K562 (cell line): ENCODE data around the gene ZNF474. TPM values are rescaled to one million over a fixed set of nuclear protein-coding genes. Genes with fewer than 3 reads are reported as not detected.

Experiments
- ATAC-seq: fragments of 200-7000 bp; cut with Tn5 transposase; 3 replicates; pipeline ENCODE4 v1.9.1; 2020; ENCODE audit warnings: moderate library complexity
- BruUV-seq: library from RNA; stranded (reverse); fragments of 400-500 nt; replicated peaks from 2 replicates; lab custom pipeline; 2021; lab: Mats Ljungman, UMichigan
- CTCF ChIA-PET: fragments of 300-600 bp; formaldehyde crosslinking; extraction: SDS; loops from one replicate; lab custom pipeline; 2021; ENCODE audit warnings: low intra/inter-chr PET ratio; lab: Yijun Ruan, JAX
- POLR2A ChIA-PET: fragments of 300-600, 350-650 bp; sonication (Branson Sonifier 250); formaldehyde crosslinking; extraction: SDS; loops from one replicate; lab custom pipeline; 2021; ENCODE audit warnings: antibody characterized with exemption, inconsistent platforms; lab: Yijun Ruan, JAX
- DNase-seq, 4 experiments: peaks; one replicate each; pipeline versions ENCODE4 v3.0.0 to v3.0.0-alpha.2; 2011 to 2018; ENCODE audit warnings: low spot score in 3 of 4, mixed read lengths in 3 of 4; ENCODE audit errors: extremely low read depth in 1 of 4
- FAIRE-seq: peaks from 2 replicates; lab custom pipeline; 2011; peaks lifted over from hg19 to GRCh38; lab: Jason Lieb, UNC
- H2AFZ ChIP-seq: 2 replicates; pipeline ENCODE4 v1.6.0; 2011; ENCODE audit warnings: low read depth, low read length, control low read depth, inconsistent platforms
- H3K27ac ChIP-seq: fragments of 200-600 bp; 3 replicates; pipeline ENCODE4 v1.8.0; 2011; ENCODE audit warnings: low read depth, mild to moderate bottlenecking, control low read depth, inconsistent platforms, low read length, moderate library complexity, mixed read lengths; ENCODE audit errors: extremely low read depth
- H3K27me3 ChIP-seq, 2 experiments: fragments of 300-600 bp in 1 of 2; 2 replicates in 1 of 2; 3 replicates in 1 of 2; pipeline versions ENCODE4 v1.6.0 to v1.8.0; 2011; ENCODE audit warnings: inconsistent platforms in 2 of 2, low read length in 2 of 2, mild to moderate bottlenecking in 1 of 2, mixed read lengths in 1 of 2, moderate library complexity in 1 of 2; ENCODE audit not compliant: control insufficient read depth in 2 of 2, insufficient read depth in 2 of 2
- H3K36me3 ChIP-seq: fragments of 300-600 bp; 3 replicates; pipeline ENCODE4 v1.8.0; 2011; ENCODE audit warnings: mild to moderate bottlenecking, low read length, inconsistent platforms; ENCODE audit not compliant: control insufficient read depth, insufficient read depth
- H3K4me1 ChIP-seq, 2 experiments: fragments of 200-600 bp in 1 of 2; replicated peaks in 1 of 2; 2 replicates in 1 of 2; 3 replicates in 1 of 2; pipeline versions ENCODE4 v1.5.1 to v1.8.0; 2011; ENCODE audit warnings: inconsistent platforms in 2 of 2, low read length in 2 of 2, mild to moderate bottlenecking in 1 of 2, mixed read lengths in 1 of 2, moderate library complexity in 1 of 2; ENCODE audit not compliant: control insufficient read depth in 2 of 2, insufficient read depth in 2 of 2
- H3K4me2 ChIP-seq: 2 replicates; pipeline ENCODE4 v1.6.1; 2011; ENCODE audit warnings: low read length, control low read depth, inconsistent platforms, mixed read lengths; ENCODE audit not compliant: insufficient read depth
- H3K4me3 ChIP-seq: fragments of 200-600 bp; sonication (generic), shearing (Covaris generic); 2 replicates; pipeline ENCODE4 v1.5.1; 2016; ENCODE audit warnings: control low read depth, inconsistent platforms
- H3K79me2 ChIP-seq: fragments of 200-600 bp; 3 replicates; pipeline ENCODE4 v1.8.0; 2011; ENCODE audit warnings: low read length, inconsistent platforms; ENCODE audit not compliant: control insufficient read depth, insufficient read depth
- H3K9ac ChIP-seq, 2 experiments: 2 replicates each; pipeline versions ENCODE4 v1.6.0 to v1.6.1; 2011; ENCODE audit warnings: low read depth in 2 of 2, low read length in 2 of 2, control low read depth in 1 of 2, inconsistent platforms in 1 of 2, mild to moderate bottlenecking in 1 of 2, mixed read lengths in 1 of 2; ENCODE audit not compliant: insufficient read depth in 1 of 2
- H3K9me1 ChIP-seq: one replicate; pipeline ENCODE4 v1.6.0; 2011; ENCODE audit warnings: inconsistent platforms, mild to moderate bottlenecking, low read length, moderate library complexity; ENCODE audit not compliant: control insufficient read depth, insufficient read depth
- H3K9me3 ChIP-seq: replicated peaks from 2 replicates; pipeline ENCODE4 v1.5.1; 2011; ENCODE audit warnings: low read depth, low read length, inconsistent platforms; ENCODE audit not compliant: control insufficient read depth, insufficient read depth
- H4K20me1 ChIP-seq: replicated peaks from 2 replicates; pipeline ENCODE4 v1.6.1; 2011; ENCODE audit warnings: low read length, inconsistent platforms, mixed read lengths; ENCODE audit not compliant: control insufficient read depth, insufficient read depth
- CREB1 ChIP-seq, 2 experiments: sonication (generic) in 1 of 2; formaldehyde crosslinking in 1 of 2; IDR thresholded peaks; 2 replicates each; pipeline versions ENCODE4 v1.6.1 to v1.8.0; 2012 to 2022; ENCODE audit warnings: inconsistent platforms in 1 of 2, mild to moderate bottlenecking in 1 of 2, missing genetic modification reagents in 1 of 2, moderate library complexity in 1 of 2
- MEF2A ChIP-seq: IDR thresholded peaks from 2 replicates; pipeline ENCODE4 v1.6.1; 2011; ENCODE audit warnings: low read depth, mild to moderate bottlenecking, low read length, moderate library complexity; ENCODE audit not compliant: control insufficient read depth
- SRSF7 ChIP-seq: fragments of 200-400 bp; formaldehyde crosslinking; optimal IDR thresholded peaks from 2 replicates; pipeline ENCODE3; 2017; ENCODE audit warnings: mild to moderate bottlenecking, low read depth, low read length
- ZBTB49 ChIP-seq: sonication (generic); formaldehyde crosslinking; IDR thresholded peaks from 2 replicates; pipeline ENCODE4 v1.8.0; 2022; ENCODE audit warnings: missing genetic modification reagents, mild to moderate bottlenecking, borderline replicate concordance
- WGBS: fragments of 100-300 bp; shearing (Covaris generic); methylation state at CpG from one replicate; pipeline ENCODE4 v1.1.6; 2016; ENCODE audit warnings: low coverage, mixed read lengths; ENCODE audit not compliant: insufficient coverage; ENCODE audit errors: missing lambda C conversion rate; 5-methylcytosine and 5-hydroxymethylcytosine counted together
- in situ Hi-C: fragments of 300-500 bp; cut with MboI; formaldehyde crosslinking; loops from 4 replicates; pipeline ENCODE4 v1.15.0; 2018; ENCODE audit warnings: inconsistent platforms, mixed read lengths
- intact Hi-C: fragments of 100-400 bp; cut with micrococcal nuclease; formaldehyde crosslinking; loops from 2 replicates; pipeline ENCODE4 v1.14.2; 2022
- polyA plus RNA-seq, 8 experiments: library from polyadenylated mRNA; depleted of rRNA in 4 of 8; stranded (reverse) in 5 of 8; unstranded in 3 of 8; fragments of >200 nt; fragmentation: Nextera tagmentation in 2 of 8; fragmentation: Illumina TruSeq in 1 of 8; extraction: Ambion mirVana in 2 of 8; extraction: Trizol in 1 of 8; gene quantifications; 2 replicates each; pipeline versions ENCODE4 v1.2.1 to v1.2.3, GENCODE V29; 2011 to 2014; ENCODE audit warnings: inconsistent platforms in 1 of 8, missing spikeins in 1 of 8
- total RNA-seq, 7 experiments: library from RNA; depleted of rRNA in 6 of 7; stranded (reverse); fragments of >200 nt in 6 of 7; fragmentation: Illumina TruSeq in 2 of 7; extraction: Trizol in 2 of 7; gene quantifications; 2 replicates each; pipeline versions ENCODE4 v1.2.1 to v1.2.3, GENCODE V29; 2011 to 2021; ENCODE audit warnings: low replicate concordance in 1 of 7
- TF ChIP-seq, protein P1 (sequence below): fragments of 450-650 bp; IDR thresholded peaks from 2 replicates; pipeline ENCODE4 v1.6.1; 2016; ENCODE audit warnings: low read depth, mild to moderate bottlenecking, moderate library complexity
- TF ChIP-seq, protein P2 (sequence below): fragments of 450-650 bp; conservative IDR thresholded peaks from 2 replicates; pipeline ENCODE4 v1.6.1; 2016; ENCODE audit warnings: missing genetic modification characterization, low read depth, mild to moderate bottlenecking, missing compliant biosample characterization, moderate library complexity
- TF ChIP-seq, protein P3 (sequence below): fragments of 250-450 bp; sonication (Bioruptor Pico); IDR thresholded peaks from 2 replicates; pipeline ENCODE4 v1.5.0; 2021; ENCODE audit warnings: mild to moderate bottlenecking, borderline replicate concordance

The ZNF474 gene
- total and polyA plus RNA-seq, 9 of the 15 experiments (the other 6 are each of a cell fraction or from before 2014, with no cell fraction given) = 0.16 to 0.62 (median 0.39) TPM

GRCh38 chr5:122137702-122138101 is 8.4 kb downstream of the ZNF474 start:
- ChIA-PET CTCF (no interaction called here), POLR2A (interaction anchor here (1.0 kb wide), 1 partner anchor 16 kb away, joined by 5 read pairs; no protein-coding TSS in a partner anchor)
- no TSS peak for BruUV-seq
- Histone ChIP-seq H3K79me2 (no peaks in the 10 kb centered on the region), H3K9ac (no peak overlapping the region), H3K9me3 (no peaks in the 10 kb centered on the region), H3K9me1 (no peaks in the 10 kb centered on the region), H3K4me2 (no peak overlapping the region), H3K4me3 (no peak overlapping the region), H3K27me3 (no peaks in the 10 kb centered on the region), H2AFZ (no peak overlapping the region), H3K36me3 (no peaks in the 10 kb centered on the region), H4K20me1 (no peaks in the 10 kb centered on the region), H3K27ac (no peak overlapping the region), H3K4me1 (peaks cover 0 to 6% of the 10 kb centered on the region in 2 experiments; a peak in 2 of 5 replicates)
- in situ Hi-C loops = no loop called here
- FAIRE-seq = no peak
- DNase-seq = no peak
- no peak for ATAC-seq
- TF ChIP-seq CREB1 (IDR thresholded peaks at IDR 0.05) = no peak
- no peak for TF ChIP-seq CREB1 (CRISPR knock-in tag; IDR thresholded peaks at IDR 0.05)
- TF ChIP-seq, protein P1, sequence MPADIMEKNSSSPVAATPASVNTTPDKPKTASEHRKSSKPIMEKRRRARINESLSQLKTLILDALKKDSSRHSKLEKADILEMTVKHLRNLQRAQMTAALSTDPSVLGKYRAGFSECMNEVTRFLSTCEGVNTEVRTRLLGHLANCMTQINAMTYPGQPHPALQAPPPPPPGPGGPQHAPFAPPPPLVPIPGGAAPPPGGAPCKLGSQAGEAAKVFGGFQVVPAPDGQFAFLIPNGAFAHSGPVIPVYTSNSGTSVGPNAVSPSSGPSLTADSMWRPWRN = no peak
- TF ChIP-seq, protein P2, sequence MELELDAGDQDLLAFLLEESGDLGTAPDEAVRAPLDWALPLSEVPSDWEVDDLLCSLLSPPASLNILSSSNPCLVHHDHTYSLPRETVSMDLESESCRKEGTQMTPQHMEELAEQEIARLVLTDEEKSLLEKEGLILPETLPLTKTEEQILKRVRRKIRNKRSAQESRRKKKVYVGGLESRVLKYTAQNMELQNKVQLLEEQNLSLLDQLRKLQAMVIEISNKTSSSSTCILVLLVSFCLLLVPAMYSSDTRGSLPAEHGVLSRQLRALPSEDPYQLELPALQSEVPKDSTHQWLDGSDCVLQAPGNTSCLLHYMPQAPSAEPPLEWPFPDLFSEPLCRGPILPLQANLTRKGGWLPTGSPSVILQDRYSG (tag) = no peak
- no peak for TF ChIP-seq MEF2A
- TF ChIP-seq SRSF7 = no peak
- TF ChIP-seq ZBTB49 (CRISPR knock-in tag) = no peak
- TF ChIP-seq, protein P3, sequence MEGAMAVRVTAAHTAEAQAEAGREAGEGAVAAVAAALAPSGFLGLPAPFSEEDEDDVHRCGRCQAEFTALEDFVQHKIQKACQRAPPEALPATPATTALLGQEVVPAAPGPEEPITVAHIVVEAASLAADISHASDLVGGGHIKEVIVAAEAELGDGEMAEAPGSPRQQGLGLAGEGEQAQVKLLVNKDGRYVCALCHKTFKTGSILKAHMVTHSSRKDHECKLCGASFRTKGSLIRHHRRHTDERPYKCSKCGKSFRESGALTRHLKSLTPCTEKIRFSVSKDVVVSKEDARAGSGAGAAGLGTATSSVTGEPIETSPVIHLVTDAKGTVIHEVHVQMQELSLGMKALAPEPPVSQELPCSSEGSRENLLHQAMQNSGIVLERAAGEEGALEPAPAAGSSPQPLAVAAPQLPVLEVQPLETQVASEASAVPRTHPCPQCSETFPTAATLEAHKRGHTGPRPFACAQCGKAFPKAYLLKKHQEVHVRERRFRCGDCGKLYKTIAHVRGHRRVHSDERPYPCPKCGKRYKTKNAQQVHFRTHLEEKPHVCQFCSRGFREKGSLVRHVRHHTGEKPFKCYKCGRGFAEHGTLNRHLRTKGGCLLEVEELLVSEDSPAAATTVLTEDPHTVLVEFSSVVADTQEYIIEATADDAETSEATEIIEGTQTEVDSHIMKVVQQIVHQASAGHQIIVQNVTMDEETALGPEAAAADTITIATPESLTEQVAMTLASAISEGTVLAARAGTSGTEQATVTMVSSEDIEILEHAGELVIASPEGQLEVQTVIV (CRISPR knock-in tag) = no peak
- 63% methylated on average over 4 of the region's 4 CpGs for WGBS
- intact Hi-C loops = no loop called here
